ENCODE data around the gene DPRX.
"Not testable (repeated sequence)": the region's sequence is repeated elsewhere in the genome, so short reads cannot be mapped to it uniquely, and the experiment has no call there.

- TF ChIP-seq CTCF (IDR thresholded peaks at IDR 0.05; ENCODE audit: insufficient read depth, low read depth, low read length); EZH2 (IDR thresholded peaks at IDR 0.05; ENCODE audit: insufficient read depth, low read length): not testable (repeated sequence)
These were observed 37.0 kb downstream of the DPRX start for GRCh38 chr19:53668804-53669203.

Data from astrocyte (in vitro differentiated cells and primary cell).